KMS-11 (cell line): Measurements from ENCODE around the gene YPEL2.

ENCODE experiments used
- H2AFZ ChIP-seq: fragments of 200-600 bp; sonication (generic); 2 replicates; pipeline ENCODE4 v1.6.1; 2016; ENCODE audit warnings: antibody characterized with exemption, mixed run types, low read depth
- H3K27ac ChIP-seq: fragments of 200-600 bp; sonication (generic); 2 replicates; pipeline ENCODE4 v1.6.1; 2016; ENCODE audit warnings: mild to moderate bottlenecking, mixed run types
- H3K27me3 ChIP-seq: fragments of 200-600 bp; sonication (generic); 2 replicates; pipeline ENCODE4 v1.6.1; 2017; ENCODE audit warnings: mild to moderate bottlenecking, low read depth, mixed run types, moderate library complexity; ENCODE audit not compliant: insufficient read depth
- H3K36me3 ChIP-seq: fragments of 200-600 bp; sonication (generic); 2 replicates; pipeline ENCODE4 v1.6.1; 2017; ENCODE audit warnings: mild to moderate bottlenecking, mixed run types; ENCODE audit not compliant: insufficient read depth
- H3K4me1 ChIP-seq: fragments of 200-600 bp; sonication (generic); 2 replicates; pipeline ENCODE4 v1.6.1; 2016; ENCODE audit warnings: mild to moderate bottlenecking, low read depth, mixed run types; ENCODE audit not compliant: poor library complexity, severe bottlenecking
- H3K4me2 ChIP-seq: fragments of 200-600 bp; sonication (generic); 2 replicates; pipeline ENCODE4 v1.7.0; 2016; ENCODE audit warnings: mild to moderate bottlenecking, mixed run types
- H3K4me3 ChIP-seq: fragments of 200-600 bp; sonication (generic); IDR thresholded peaks from 2 replicates; pipeline ENCODE4 v1.6.1; 2017; ENCODE audit warnings: low read depth, low read length, mixed read lengths; ENCODE audit not compliant: insufficient read depth
- H3K79me2 ChIP-seq: fragments of 200-600 bp; sonication (generic); 2 replicates; pipeline ENCODE4 v1.6.1; 2016; ENCODE audit warnings: low read depth, mixed run types; ENCODE audit not compliant: insufficient read depth
- H3K9ac ChIP-seq: fragments of 200-600 bp; sonication (generic); 2 replicates; pipeline ENCODE4 v1.6.1; 2016; ENCODE audit warnings: mild to moderate bottlenecking, mixed run types
- H4K20me1 ChIP-seq: fragments of 200-600 bp; sonication (generic); 2 replicates; pipeline ENCODE4 v1.6.1; 2016; ENCODE audit warnings: mild to moderate bottlenecking, mixed run types; ENCODE audit not compliant: insufficient read depth
- CTCF ChIP-seq: fragments of 200-600 bp; sonication (generic); conservative IDR thresholded peaks from 2 replicates; pipeline ENCODE4 v1.6.1; 2017; ENCODE audit warnings: low read depth, mild to moderate bottlenecking, antibody characterized with exemption, low read length, moderate library complexity, mixed read lengths

YPEL2 gene

GRCh38 chr17:59332749-59333377 is 1.4 kb downstream of the YPEL2 start:
- Histone ChIP-seq H4K20me1 (no peaks in the 10 kb centered on the region), H3K9ac (peak overlapping the region; percentile 14; the same call in 1 of the 2 replicates), H3K4me1 (peaks cover 15% of the 10 kb centered on the region), H3K27me3 (no peaks in the 10 kb centered on the region), H3K79me2 (no peaks in the 10 kb centered on the region), H3K36me3 (no peaks in the 10 kb centered on the region), H2AFZ (peak overlapping the region; percentile 88), H3K4me2 (peak overlapping the region; percentile 67), H3K4me3 (no peak overlapping the region), H3K27ac (no peak overlapping the region)
- no peak for TF ChIP-seq CTCF

GRCh38 chr17:59333836-59334235 is 2.4 kb downstream of the YPEL2 start:
- H3K4me3 ChIP-seq, result no peak overlapping the region
- no peak overlapping the region for H3K4me2 ChIP-seq
- TF ChIP-seq CTCF, result no peak
- peaks cover 15% of the 10 kb centered on the region for H3K4me1 ChIP-seq
- no peaks in the 10 kb centered on the region for H3K79me2 ChIP-seq
- H2AFZ ChIP-seq, result no peak overlapping the region
- H3K27me3 ChIP-seq, result no peaks in the 10 kb centered on the region
- no peaks in the 10 kb centered on the region for H3K36me3 ChIP-seq
- H4K20me1 ChIP-seq, result no peaks in the 10 kb centered on the region
- H3K27ac ChIP-seq, result no peak overlapping the region
- H3K9ac ChIP-seq, result no peak overlapping the region

GRCh38 chr17:59335685-59336084 is 4.2 kb downstream of the YPEL2 start:
- TF ChIP-seq CTCF, result no peak

GRCh38 chr17:59337741-59338299 is 6.4 kb downstream of the YPEL2 start:
- no peak overlapping the region for H2AFZ ChIP-seq
- H3K79me2 ChIP-seq, result no peaks in the 10 kb centered on the region
- no peak overlapping the region for H3K9ac ChIP-seq
- TF ChIP-seq CTCF, result no peak
- H3K27ac ChIP-seq, result no peak overlapping the region
- no peaks in the 10 kb centered on the region for H3K27me3 ChIP-seq
- no peak overlapping the region for H3K4me2 ChIP-seq
- H3K36me3 ChIP-seq, result no peaks in the 10 kb centered on the region
- H3K4me3 ChIP-seq, result no peak overlapping the region
- peaks cover 3% of the 10 kb centered on the region for H3K4me1 ChIP-seq
- no peaks in the 10 kb centered on the region for H4K20me1 ChIP-seq

More at GRCh38 chr17:59335685-59336084, 4.2 kb downstream of the YPEL2 start:
- Histone ChIP-seq H4K20me1 (no peaks in the 10 kb centered on the region), H3K4me2 (no peak overlapping the region), H3K4me1 (peaks cover 9% of the 10 kb centered on the region), H3K27ac (no peak overlapping the region), H2AFZ (no peak overlapping the region), H3K4me3 (no peak overlapping the region), H3K9ac (no peak overlapping the region), H3K79me2 (no peaks in the 10 kb centered on the region), H3K36me3 (no peaks in the 10 kb centered on the region), H3K27me3 (no peaks in the 10 kb centered on the region)
